ENCODE measurements around the gene MAP3K13. TPM values are rescaled to one million over a fixed set of nuclear protein-coding genes. Genes with fewer than 3 reads are reported as not detected.

The MAP3K13 gene
- polyA plus RNA-seq, 4 donors: 20.3 to 59.4 (median 36.6) TPM

DNA sequence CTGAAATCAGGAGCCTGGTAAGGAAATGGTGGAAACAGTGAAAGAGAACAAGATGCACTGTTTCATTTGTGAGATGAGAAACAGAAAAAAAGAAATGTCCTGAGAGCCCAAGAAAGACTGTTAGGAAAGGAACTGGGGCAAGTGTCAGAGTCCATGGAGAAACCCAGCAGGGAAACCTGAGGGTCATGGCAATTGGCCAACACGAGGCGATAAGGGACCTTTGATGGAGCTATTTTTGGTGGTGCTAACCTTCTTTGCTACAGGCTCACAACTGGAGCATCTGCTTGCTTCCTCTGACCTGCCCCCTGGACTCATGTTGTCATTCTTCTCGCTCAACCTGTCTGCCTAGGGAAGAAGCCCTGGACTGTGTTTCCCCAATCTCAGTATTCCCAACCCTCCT is 140.1 kb downstream of the MAP3K13 start:
- Histone ChIP-seq H3K36me3 (ENCODE audit: control insufficient read depth in 3 of 3, insufficient read depth in 2 of 3, low read depth in 1 of 3, low read length in 3 of 3) (peaks cover 0 to 5% (median under 1%) of the 10 kb centered on the region in 3 donors), H3K4me1 (ENCODE audit: control insufficient read depth in 3 of 3, insufficient read depth in 2 of 3, low read depth in 1 of 3, low read length in 2 of 3) (peaks cover 0 to 26% (median 4%) of the 10 kb centered on the region in 3 donors), H3K9me3 (ENCODE audit: control insufficient read depth in 2 of 2, insufficient read depth in 1 of 2, low read depth in 1 of 2, low read length in 1 of 2) (peaks cover 0 to 3% of the 10 kb centered on the region in 2 donors), H3K27ac (ENCODE audit: low read depth in 1 of 3, low read length in 2 of 3) (peak overlapping the region; percentile 11 to 70 (median 55)), H3K4me3 (ENCODE audit: low read depth in 1 of 3, low read length in 3 of 3) (no peak overlapping the region), H3K27me3 (ENCODE audit: control insufficient read depth in 3 of 3, insufficient read depth in 3 of 3, low read length in 3 of 3) (no peaks in the 10 kb centered on the region)
- no peak for FAIRE-seq
- peak; percentile 74 to 85 for DNase-seq
- 6 to 55% (median 24%) methylated on average over 3 of the region's 3 CpGs for WGBS, 3 donors

DNA sequence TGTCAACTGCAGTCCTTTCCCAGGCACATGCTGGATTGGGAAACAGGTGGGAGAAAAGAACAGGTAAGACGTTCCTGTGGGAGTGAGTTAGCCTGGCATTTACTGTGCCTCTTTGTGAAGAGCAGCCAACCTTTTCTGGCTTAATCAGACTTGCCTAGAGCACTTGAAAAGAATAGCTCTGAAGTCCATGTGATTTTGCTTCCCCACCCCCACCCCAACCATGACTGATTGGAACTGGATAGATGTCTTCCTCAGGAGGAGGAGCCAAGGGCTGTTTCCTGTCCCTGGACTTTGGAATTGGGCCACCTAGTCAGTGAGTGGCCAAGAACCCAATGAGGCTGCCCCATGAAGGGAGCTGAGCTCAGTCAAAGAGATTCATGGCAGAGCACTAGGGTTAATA is 140.6 kb downstream of the MAP3K13 start:
- H3K9me3 ChIP-seq (ENCODE audit: control insufficient read depth in 2 of 2, insufficient read depth in 1 of 2, low read depth in 1 of 2, low read length in 1 of 2): peaks cover 0 to 3% of the 10 kb centered on the region in 2 donors
- H3K4me3 ChIP-seq (ENCODE audit: low read depth in 1 of 3, low read length in 3 of 3): no peak overlapping the region
- H3K27me3 ChIP-seq (ENCODE audit: control insufficient read depth in 3 of 3, insufficient read depth in 3 of 3, low read length in 3 of 3): no peaks in the 10 kb centered on the region
- DNase-seq: peak; percentile 79 to 88
- H3K27ac ChIP-seq (ENCODE audit: low read depth in 1 of 3, low read length in 2 of 3): peak overlapping the region; percentile 25 to 70 (median 45)
- H3K36me3 ChIP-seq (ENCODE audit: control insufficient read depth in 3 of 3, insufficient read depth in 2 of 3, low read depth in 1 of 3, low read length in 3 of 3): peaks cover 0 to 10% (median 5%) of the 10 kb centered on the region in 3 donors
- WGBS, 3 donors: 13 to 42% (median 23%) methylated on average over 1 of the region's 1 CpG
- H3K4me1 ChIP-seq (ENCODE audit: control insufficient read depth in 3 of 3, insufficient read depth in 2 of 3, low read depth in 1 of 3, low read length in 2 of 3): peaks cover 0 to 26% (median 4%) of the 10 kb centered on the region in 3 donors
- FAIRE-seq: no peak

DNA sequence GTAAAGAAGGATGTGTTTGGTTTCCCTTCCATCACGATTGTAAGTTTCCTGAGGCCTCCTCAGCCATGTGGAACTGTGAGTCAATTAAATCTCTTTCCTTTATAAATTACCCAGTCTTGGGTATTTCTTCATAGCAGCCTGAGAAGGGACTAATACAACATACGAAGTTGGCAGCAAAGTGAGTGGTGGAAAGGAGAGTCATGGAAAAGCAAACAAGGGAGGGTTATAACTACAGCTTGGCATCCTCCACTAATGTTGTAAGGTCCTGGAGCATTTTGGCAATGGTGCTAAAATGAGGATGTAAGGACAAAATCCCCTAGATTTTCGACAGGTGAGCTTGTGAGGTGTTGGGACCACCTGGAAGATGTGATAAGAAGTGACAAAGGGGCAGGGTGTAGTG is 141.7 kb downstream of the MAP3K13 start:
- Histone ChIP-seq H3K27me3 (ENCODE audit: control insufficient read depth in 3 of 3, insufficient read depth in 3 of 3, low read length in 3 of 3) (no peaks in the 10 kb centered on the region), H3K4me1 (ENCODE audit: control insufficient read depth in 3 of 3, insufficient read depth in 2 of 3, low read depth in 1 of 3, low read length in 2 of 3) (peaks cover 0 to 22% (median 4%) of the 10 kb centered on the region in 3 donors), H3K27ac (ENCODE audit: low read depth in 1 of 3, low read length in 2 of 3) (no peak overlapping the region), H3K4me3 (ENCODE audit: low read depth in 1 of 3, low read length in 3 of 3) (no peak overlapping the region), H3K36me3 (ENCODE audit: control insufficient read depth in 3 of 3, insufficient read depth in 2 of 3, low read depth in 1 of 3, low read length in 3 of 3) (peaks cover 0 to 10% (median 5%) of the 10 kb centered on the region in 3 donors), H3K9me3 (ENCODE audit: control insufficient read depth in 2 of 2, insufficient read depth in 1 of 2, low read depth in 1 of 2, low read length in 1 of 2) (no peaks in the 10 kb centered on the region)
- DNase-seq (no peak), FAIRE-seq (no peak)
- 47 to 62% (median 50%) methylated on average over 3 of the region's 3 CpGs for WGBS, 3 donors

DNA sequence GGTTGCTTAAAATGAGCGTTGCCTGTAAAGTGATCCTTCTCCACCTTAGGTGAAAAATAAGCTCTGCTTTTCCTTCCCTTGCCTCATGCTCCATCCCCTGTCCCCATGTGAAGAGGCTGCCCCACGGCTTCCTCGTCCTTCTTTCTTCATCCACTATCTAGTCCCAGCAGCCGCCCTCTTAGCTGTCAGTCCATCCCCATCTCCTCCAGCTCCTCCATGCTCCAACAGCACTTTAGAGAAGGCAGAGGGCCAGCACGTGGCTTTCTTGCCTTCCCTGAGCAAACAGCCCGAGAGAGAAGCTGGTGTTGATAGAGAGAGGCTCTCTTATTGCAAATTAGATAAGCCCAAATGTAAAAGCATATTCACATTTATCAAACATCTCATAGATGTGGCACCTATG is 144.9 kb downstream of the MAP3K13 start:
- WGBS, 3 donors: 70 to 82% (median 76%) methylated on average over 6 of the region's 6 CpGs
- DNase-seq (no peak), FAIRE-seq (no peak)
- Histone ChIP-seq H3K36me3 (ENCODE audit: control insufficient read depth in 3 of 3, insufficient read depth in 2 of 3, low read depth in 1 of 3, low read length in 3 of 3) (peaks cover 0 to 11% (median 7%) of the 10 kb centered on the region in 3 donors), H3K27ac (ENCODE audit: low read depth in 1 of 3, low read length in 2 of 3) (no peak overlapping the region), H3K27me3 (ENCODE audit: control insufficient read depth in 3 of 3, insufficient read depth in 3 of 3, low read length in 3 of 3) (no peaks in the 10 kb centered on the region), H3K4me1 (ENCODE audit: control insufficient read depth in 3 of 3, insufficient read depth in 2 of 3, low read depth in 1 of 3, low read length in 2 of 3) (peaks cover 0 to 15% (median 2%) of the 10 kb centered on the region in 3 donors), H3K9me3 (ENCODE audit: control insufficient read depth in 2 of 2, insufficient read depth in 1 of 2, low read depth in 1 of 2, low read length in 1 of 2) (no peaks in the 10 kb centered on the region), H3K4me3 (ENCODE audit: low read depth in 1 of 3, low read length in 3 of 3) (no peak overlapping the region)

DNA sequence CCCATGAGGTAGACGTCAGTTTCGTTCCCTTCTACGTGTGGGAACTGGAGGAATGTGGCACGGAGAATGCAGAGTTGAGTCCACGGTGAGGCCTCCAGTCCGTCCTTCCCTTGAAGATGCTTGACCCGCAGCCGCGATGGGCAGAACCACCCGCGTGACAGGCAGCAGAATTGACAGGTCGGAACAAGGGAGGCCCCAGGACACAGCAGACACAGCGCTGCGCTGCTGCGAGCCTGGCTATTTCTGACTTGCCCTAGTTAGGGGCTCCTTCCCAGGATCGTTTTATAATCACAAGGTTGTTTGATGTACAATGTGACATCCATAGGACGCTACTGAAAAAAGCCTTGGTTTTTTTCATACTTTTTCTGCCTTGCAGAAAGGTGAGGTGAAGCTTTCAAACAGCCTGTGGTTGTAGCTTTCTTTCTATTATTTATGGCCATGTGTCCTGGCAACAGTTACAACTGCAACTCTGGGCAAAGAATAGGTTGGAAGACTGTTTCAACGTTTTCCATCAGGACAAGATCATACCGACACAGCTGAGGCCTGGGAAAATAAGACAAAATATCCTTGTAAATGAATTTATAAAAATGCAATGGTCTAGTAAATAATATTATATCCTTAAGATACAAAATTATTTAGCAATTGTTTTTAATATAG is 145.5 kb downstream of the MAP3K13 start:
- H3K36me3 ChIP-seq (ENCODE audit: control insufficient read depth in 3 of 3, insufficient read depth in 2 of 3, low read depth in 1 of 3, low read length in 3 of 3): peaks cover 0 to 14% (median 9%) of the 10 kb centered on the region in 3 donors
- WGBS, 3 donors: 86 to 91% (median 91%) methylated on average over 19 of the region's 19 CpGs
- no peaks in the 10 kb centered on the region for H3K9me3 ChIP-seq (ENCODE audit: control insufficient read depth in 2 of 2, insufficient read depth in 1 of 2, low read depth in 1 of 2, low read length in 1 of 2)
- H3K4me3 ChIP-seq (ENCODE audit: low read depth in 1 of 3, low read length in 3 of 3): no peak overlapping the region
- FAIRE-seq: no peak
- H3K27ac ChIP-seq (ENCODE audit: low read depth in 1 of 3, low read length in 2 of 3): no peak overlapping the region
- no peaks in the 10 kb centered on the region for H3K27me3 ChIP-seq (ENCODE audit: control insufficient read depth in 3 of 3, insufficient read depth in 3 of 3, low read length in 3 of 3)
- peaks cover 0 to 10% (median 2%) of the 10 kb centered on the region in 3 donors for H3K4me1 ChIP-seq (ENCODE audit: control insufficient read depth in 3 of 3, insufficient read depth in 2 of 3, low read depth in 1 of 3, low read length in 2 of 3)
- DNase-seq: no peak

DNA sequence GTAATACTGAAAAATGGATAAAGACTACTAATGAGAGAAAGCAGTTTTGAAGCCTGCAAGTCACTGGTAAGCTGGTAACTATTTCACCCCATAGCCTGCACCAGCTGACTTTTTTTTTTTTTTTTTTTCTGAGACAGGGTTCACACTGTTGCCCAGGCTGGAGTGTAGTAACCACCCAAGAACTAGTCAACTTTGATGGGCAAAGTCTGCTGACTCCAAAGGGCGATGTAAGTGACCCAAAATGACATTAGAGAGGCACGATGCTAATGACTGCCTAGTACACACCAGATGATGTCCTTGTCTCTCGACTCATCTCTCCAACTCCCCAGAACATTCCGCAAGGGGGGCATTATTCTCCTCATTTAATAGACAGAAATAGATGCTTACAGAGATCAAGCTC is 148.8 kb downstream of the MAP3K13 start:
- peaks cover 0 to 5% (median 0%) of the 10 kb centered on the region in 3 donors for H3K4me1 ChIP-seq (ENCODE audit: control insufficient read depth in 3 of 3, insufficient read depth in 2 of 3, low read depth in 1 of 3, low read length in 2 of 3)
- FAIRE-seq: no peak

DNA sequence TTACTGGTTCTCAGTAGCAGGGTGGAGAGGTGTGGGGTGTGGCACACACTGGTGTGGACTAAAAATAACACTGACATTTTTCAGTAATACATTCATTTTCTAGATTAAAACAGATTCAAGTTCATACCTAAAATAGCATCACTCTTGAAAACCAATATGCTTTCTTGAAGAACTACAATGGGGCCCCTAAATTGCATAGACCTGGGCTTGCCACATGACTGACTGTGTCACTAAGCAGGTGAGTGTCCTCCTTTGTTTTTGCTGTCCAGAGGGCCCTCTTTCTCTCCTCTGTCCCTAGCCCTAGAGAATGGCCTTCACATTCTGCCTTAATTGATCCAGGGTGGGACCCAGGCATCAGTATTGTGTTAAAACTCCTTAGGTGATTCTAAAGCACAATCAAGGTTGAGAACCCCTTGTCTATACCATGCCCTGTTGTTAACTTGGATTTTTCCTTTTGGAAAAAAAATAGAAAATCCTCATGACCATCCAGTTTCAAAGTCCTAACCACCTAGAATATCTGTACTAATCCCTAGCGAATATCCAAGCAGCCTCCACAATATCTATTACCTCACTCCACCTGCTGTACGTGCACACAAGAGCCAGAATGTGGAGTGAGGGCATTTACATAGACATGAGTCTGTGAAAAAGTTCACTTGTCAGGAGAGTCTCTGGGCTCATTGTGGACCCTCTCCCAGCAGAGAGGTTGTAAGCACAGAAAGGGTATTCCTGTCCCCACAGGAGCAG is 154.6 kb downstream of the MAP3K13 start:
- H3K36me3 ChIP-seq (ENCODE audit: control insufficient read depth in 3 of 3, insufficient read depth in 2 of 3, low read depth in 1 of 3, low read length in 3 of 3): peaks cover 0 to 19% (median 7%) of the 10 kb centered on the region in 3 donors
- H3K27ac ChIP-seq (ENCODE audit: low read depth in 1 of 3, low read length in 2 of 3): peak overlapping the region in 1 of 3 donors; percentile 52
- no peaks in the 10 kb centered on the region for H3K9me3 ChIP-seq (ENCODE audit: control insufficient read depth in 2 of 2, insufficient read depth in 1 of 2, low read depth in 1 of 2, low read length in 1 of 2)
- H3K4me1 ChIP-seq (ENCODE audit: control insufficient read depth in 3 of 3, insufficient read depth in 2 of 3, low read depth in 1 of 3, low read length in 2 of 3): no peaks in the 10 kb centered on the region
- peaks cover 0 to 5% (median 0%) of the 10 kb centered on the region in 3 donors for H3K27me3 ChIP-seq (ENCODE audit: control insufficient read depth in 3 of 3, insufficient read depth in 3 of 3, low read length in 3 of 3)
- peak in 1 of 2 donors; percentile 72 for DNase-seq
- H3K4me3 ChIP-seq (ENCODE audit: low read depth in 1 of 3, low read length in 3 of 3): no peak overlapping the region
- 55 to 78% (median 57%) methylated on average over 2 of the region's 2 CpGs for WGBS, 3 donors
- FAIRE-seq: no peak

More for the DNA sequence above, 148.8 kb downstream of the MAP3K13 start:
- peaks cover 0 to 22% (median 12%) of the 10 kb centered on the region in 3 donors for H3K36me3 ChIP-seq (ENCODE audit: control insufficient read depth in 3 of 3, insufficient read depth in 2 of 3, low read depth in 1 of 3, low read length in 3 of 3)
- H3K4me3 ChIP-seq (ENCODE audit: low read depth in 1 of 3, low read length in 3 of 3): no peak overlapping the region
- H3K27me3 ChIP-seq (ENCODE audit: control insufficient read depth in 3 of 3, insufficient read depth in 3 of 3, low read length in 3 of 3): peaks cover 0 to 3% (median 0%) of the 10 kb centered on the region in 3 donors
- WGBS, 3 donors: 53 to 81% (median 56%) methylated on average over 4 of the region's 4 CpGs
- H3K27ac ChIP-seq (ENCODE audit: low read depth in 1 of 3, low read length in 2 of 3): peak overlapping the region in 1 of 3 donors; percentile 73
- no peaks in the 10 kb centered on the region for H3K9me3 ChIP-seq (ENCODE audit: control insufficient read depth in 2 of 2, insufficient read depth in 1 of 2, low read depth in 1 of 2, low read length in 1 of 2)
- DNase-seq: peak; percentile 75 to 83

DNA sequence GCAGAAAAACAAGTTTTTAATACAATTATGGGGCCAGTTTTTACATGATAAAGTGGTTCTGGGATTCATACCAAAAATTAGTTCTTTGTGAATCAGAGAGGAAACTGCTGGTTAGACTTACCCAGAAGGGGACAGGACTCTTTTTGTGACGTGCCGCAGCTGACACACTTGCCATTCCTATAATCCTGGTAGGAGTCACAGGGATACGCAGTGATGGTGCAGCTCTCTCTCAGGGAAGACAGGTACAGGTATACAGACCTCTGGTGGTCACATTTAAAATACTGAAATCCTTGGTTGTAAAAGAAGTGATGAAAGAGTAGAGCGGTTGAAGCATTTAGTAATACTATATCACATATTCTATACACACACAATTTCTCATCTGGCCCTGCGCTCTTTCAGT is 156.1 kb downstream of the MAP3K13 start:
- Histone ChIP-seq H3K9me3 (ENCODE audit: control insufficient read depth in 2 of 2, insufficient read depth in 1 of 2, low read depth in 1 of 2, low read length in 1 of 2) (no peaks in the 10 kb centered on the region), H3K27me3 (ENCODE audit: control insufficient read depth in 3 of 3, insufficient read depth in 3 of 3, low read length in 3 of 3) (peaks cover 0 to 5% (median 0%) of the 10 kb centered on the region in 3 donors), H3K36me3 (ENCODE audit: control insufficient read depth in 3 of 3, insufficient read depth in 2 of 3, low read depth in 1 of 3, low read length in 3 of 3) (peaks cover 0 to 18% (median 5%) of the 10 kb centered on the region in 3 donors), H3K27ac (ENCODE audit: low read depth in 1 of 3, low read length in 2 of 3) (no peak overlapping the region), H3K4me1 (ENCODE audit: control insufficient read depth in 3 of 3, insufficient read depth in 2 of 3, low read depth in 1 of 3, low read length in 2 of 3) (no peaks in the 10 kb centered on the region), H3K4me3 (ENCODE audit: low read depth in 1 of 3, low read length in 3 of 3) (no peak overlapping the region)
- no peak for DNase-seq
- no peak for FAIRE-seq
- 85 to 95% (median 91%) methylated on average over 5 of the region's 5 CpGs for WGBS, 3 donors

All from small intestine (tissue), 7 donors.